Naive thymus-derived CD4-positive, alpha-beta T cell (primary cell): ENCODE measurements around the gene SNX18. TPM values are rescaled to one million over a fixed set of nuclear protein-coding genes. Genes with fewer than 3 reads are reported as not detected.

Experiments used
- polyA plus RNA-seq, 2 donors: library from polyadenylated mRNA; unstranded; fragments of 300-500 nt; fragmentation: Illumina TruSeq; gene quantifications; one replicate each; pipeline ENCODE4 v1.2.3, GENCODE V29; 2021
- total RNA-seq, 6 experiments: library from RNA in 5 of 6; stranded (reverse) in 5 of 6; gene quantifications; 1 replicate in 5 of 6; 2 replicates in 1 of 6; pipeline ENCODE4 v1.2.3 and lab custom pipeline; 2021 to 2026

The SNX18 gene
- total and polyA plus RNA-seq, 7 experiments from 2014 or later, result 3.2 to 40.9 (median 24.6) TPM

Other genes with a start within 250 kb of the SNX18 start
- 10 to 100 TPM in 4 of 5 experiments, 1 to 10 TPM in 1; 9.6 to 15.6 (median 13.6) TPM for gene ARL15, start 207.2 kb upstream of the SNX18 start, total RNA-seq
- 10 to 100 TPM; 13.3 to 17.1 TPM for gene ARL15, start 207.2 kb upstream of the SNX18 start, polyA plus RNA-seq
- not detected for gene HSPB3, start 62.1 kb upstream of the SNX18 start, total RNA-seq
- not detected for gene HSPB3, start 62.1 kb upstream of the SNX18 start, polyA plus RNA-seq